GM18520 (cell line): ENCODE measurements around the gene COL8A1.

ENCODE experiments used
- ATAC-seq: cut with Tn5 transposase; IDR thresholded peaks from one replicate; pipeline ENCODE4 v1.9.1; 2021; ENCODE audit not compliant: unreplicated experiment

COL8A1 gene

GRCh38 chr3:99753268-99753975 is 115.0 kb downstream of the COL8A1 start:
- ATAC-seq: peak; percentile 83

- no peak for ATAC-seq
These were observed 117.4 kb downstream of the COL8A1 start for GRCh38 chr3:99755831-99756230.

- ATAC-seq: no peak
These were observed 119.6 kb downstream of the COL8A1 start for GRCh38 chr3:99757966-99758365.

DNA sequence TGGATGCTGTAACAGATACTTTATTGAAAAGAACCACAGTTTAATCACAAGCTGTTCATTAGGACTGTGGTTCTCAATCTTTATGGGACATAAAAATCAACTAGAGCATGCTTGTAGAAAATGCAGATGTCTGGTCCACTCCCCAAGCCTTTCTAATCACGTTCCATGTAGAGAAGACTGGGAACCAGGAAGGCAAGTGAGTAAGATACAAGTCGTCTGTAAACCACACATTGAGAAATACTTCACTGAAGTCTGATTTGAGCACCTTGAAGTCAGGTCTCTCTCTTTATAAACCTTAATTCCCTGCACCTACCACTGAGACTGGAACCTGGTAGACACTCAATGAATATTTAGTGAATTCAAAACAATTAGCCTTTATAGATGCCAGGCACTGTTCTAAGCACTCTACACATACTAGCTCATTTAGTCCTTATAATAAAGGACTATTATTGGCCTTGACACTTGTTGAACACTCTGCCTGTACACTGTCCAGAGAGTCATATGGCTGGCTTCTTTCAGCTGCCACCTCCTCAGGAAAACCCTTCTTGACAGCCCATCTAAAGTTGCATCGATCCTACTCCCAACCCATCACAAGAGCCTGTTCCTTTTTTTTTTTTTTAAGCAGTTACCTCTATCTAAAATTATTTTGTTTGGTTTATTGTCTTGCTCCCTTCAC is 120.2 kb downstream of the COL8A1 start:
- ATAC-seq: no peak

DNA sequence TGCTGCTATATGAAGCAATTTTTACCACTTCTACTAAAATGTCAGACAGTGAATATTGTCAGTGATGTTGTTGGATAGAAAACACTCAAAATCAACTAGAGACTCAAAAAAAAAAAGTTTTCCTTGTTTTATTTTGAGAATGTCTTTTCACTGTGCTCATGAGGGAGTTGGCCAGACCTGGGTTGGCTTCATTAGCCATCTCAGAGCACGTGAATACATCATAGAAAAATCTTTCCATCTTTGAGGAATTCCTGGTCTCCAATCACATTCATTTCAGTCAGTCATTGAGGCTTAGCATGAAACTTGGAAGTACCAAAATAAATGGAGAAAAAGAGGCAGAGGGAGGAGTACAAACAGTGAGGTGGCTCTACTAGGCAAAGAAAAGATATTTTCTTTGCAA is 121.6 kb downstream of the COL8A1 start:
- no peak for ATAC-seq

DNA sequence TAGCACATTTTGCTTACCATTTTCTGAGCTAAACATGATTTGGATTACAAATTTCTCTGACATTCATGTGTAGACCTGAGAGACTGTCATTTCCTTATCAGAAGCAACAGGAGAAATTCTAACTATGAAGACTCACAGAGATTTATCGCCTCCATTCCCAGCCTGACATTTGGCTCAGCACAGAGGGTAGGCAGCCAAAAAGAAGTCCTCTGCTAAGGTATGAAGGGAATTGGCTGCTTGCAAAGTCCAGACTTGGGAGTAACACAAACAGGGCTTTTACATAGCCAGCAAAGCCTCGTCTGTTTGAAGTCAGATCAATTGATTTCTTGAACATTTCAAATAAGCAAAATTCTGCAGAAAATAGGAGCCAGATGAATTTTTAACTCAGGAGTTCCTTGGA is 122.2 kb downstream of the COL8A1 start:
- ATAC-seq: no peak

DNA sequence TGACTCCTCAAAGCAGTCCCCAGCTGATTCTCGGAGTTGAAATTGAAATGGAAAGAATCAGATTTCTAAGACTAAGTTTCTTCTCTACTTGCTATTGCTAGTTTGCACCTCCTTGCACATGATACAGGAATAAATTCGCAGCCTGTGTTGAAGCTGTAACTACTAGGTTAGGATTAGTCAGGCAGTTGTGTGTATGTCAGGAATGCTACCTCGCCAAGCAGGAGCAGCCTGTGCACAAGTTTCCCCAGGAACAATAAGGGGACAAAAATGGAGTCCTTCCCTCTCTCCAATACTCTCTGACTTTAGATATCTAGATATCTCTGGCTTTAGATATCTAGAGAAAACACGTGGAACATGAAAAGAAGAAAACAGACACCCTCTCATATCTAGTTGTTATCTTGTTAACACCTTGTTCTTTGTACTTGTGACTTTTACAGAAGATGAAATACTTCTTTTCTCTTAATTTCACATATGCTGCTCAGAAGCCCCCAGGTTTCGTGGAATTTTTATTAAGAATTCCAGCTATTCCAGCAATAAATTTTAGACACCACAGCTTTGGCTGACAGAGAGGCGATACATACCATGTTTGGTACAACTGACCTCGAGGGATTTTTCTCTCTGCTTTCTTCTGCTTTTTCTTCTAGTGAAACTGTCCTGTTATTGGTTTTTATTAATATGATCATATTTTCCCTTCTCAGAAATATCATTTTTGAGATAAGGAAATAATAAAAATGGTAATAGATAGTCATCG is 123.2 kb downstream of the COL8A1 start:
- ATAC-seq: no peak

DNA sequence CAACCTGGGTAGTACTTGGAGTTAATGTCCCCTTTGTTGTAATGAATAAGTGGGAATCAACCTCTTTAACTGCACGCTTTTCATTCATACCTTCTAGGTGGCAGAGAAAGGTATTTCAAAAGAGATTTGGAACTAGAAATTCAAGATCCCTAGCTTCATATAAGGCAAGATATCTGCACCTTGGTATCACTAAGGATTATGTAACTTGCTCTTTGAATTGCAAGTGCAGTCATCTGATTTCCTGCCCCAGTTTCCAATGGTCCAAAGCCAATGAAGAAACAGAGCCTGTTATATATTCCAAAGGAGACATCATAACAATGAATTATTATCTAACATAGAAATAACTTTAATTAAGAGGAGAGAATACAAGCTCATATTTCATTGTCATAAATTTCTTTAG is 124.5 kb downstream of the COL8A1 start:
- no peak for ATAC-seq

GRCh38 chr3:99764377-99764776 is 126.0 kb downstream of the COL8A1 start:
- no peak for ATAC-seq

DNA sequence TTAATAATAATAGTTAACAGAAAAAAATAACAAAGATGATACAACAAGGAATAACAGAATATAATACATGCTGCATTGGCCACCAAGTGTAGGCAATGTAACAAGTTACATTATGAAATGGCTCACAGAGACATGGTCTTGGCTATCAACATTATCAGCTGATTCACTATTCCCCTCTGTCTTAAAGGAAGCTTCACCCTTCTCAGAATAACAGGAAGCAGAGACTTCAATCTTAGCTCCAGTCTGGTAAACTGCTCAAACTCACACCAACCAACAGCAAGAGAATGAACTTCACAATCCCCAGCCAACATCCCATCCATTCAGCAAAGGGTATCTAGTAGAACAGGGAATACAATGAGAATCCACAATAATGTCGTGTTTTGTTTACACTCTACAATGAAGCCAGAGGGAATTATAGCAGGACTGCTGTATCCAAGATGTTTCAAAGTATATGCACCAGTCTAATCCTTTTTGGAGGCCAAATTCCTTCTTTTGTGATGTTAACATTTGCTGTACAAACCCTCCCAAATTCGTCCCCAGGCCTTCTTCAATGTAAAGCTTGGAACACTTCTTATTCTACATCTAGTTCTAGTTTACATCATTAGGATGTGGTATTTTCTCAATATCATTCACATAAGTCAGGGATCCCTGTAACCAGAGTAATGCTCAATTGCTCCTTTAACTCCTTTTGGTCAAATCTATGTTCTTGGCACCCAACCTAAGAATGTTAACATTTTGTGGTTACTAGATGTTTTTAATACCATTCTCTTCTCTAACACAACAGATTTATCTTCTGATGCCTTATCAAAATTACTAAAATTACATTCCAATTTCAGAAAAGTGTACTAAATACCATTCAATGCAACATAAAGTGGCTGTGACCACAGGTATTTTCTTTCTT is 126.9 kb downstream of the COL8A1 start:
- no peak for ATAC-seq

GRCh38 chr3:99767291-99767690 is 128.9 kb downstream of the COL8A1 start:
- no peak for ATAC-seq

GRCh38 chr3:99768126-99768525 is 129.7 kb downstream of the COL8A1 start:
- no peak for ATAC-seq

GRCh38 chr3:99768808-99769501 is 130.6 kb downstream of the COL8A1 start:
- ATAC-seq: no peak

DNA sequence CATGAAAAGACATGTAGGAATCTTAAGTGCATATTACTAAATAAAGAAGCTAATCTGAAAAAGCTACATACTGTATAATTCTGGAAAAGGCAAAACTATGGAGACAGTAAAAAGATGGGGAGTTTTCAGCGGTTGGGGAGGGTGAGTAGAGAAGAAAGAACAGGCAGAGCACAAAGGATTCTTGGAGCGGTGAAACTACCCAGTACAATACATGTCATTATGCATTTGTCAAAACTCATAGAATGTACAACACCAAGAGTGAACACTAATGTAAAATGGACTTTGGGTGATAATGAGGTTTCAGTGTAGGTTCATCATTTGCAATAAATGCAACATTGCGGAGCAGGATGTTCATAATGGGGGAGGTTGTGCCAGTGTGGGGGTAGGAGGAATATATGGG is 133.8 kb downstream of the COL8A1 start:
- no peak for ATAC-seq

GRCh38 chr3:99772671-99773070 is 134.3 kb downstream of the COL8A1 start:
- ATAC-seq: no peak

- peak; percentile 97 for ATAC-seq
These were observed 136.1 kb downstream of the COL8A1 start for GRCh38 chr3:99774467-99774866.

DNA sequence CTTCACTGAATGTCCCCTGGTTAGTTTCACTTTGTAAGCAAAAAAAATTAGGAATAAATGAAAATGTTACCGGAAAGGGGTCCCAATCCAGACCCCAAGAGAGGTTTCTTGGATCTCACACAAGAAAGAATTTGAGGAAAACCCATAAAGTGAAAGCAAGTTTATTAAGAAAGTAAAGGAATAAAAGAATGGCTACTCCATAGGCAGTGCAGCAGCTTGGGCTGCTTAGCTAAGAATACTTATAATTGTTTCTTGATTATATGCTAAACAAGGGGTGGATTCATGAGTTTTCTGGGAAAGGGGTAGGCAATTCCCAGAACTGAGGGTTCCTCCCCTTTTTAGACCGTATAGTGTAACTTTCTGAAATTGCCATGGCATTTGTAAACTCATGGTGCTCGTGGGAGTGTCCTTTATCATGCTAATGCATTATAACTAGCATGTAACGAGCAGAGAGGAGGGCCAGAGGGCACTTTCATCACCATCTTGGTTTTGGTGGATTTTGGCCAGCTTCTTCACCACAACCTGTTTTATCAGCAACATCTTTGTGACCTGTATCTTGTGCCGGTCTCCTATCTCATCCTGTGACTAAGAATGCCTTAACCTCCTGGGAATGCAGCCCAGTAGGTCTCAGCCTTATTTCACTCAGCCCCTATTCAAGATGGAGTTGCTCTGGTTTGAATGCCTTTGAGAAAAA is 138.3 kb downstream of the COL8A1 start:
- no peak for ATAC-seq

DNA sequence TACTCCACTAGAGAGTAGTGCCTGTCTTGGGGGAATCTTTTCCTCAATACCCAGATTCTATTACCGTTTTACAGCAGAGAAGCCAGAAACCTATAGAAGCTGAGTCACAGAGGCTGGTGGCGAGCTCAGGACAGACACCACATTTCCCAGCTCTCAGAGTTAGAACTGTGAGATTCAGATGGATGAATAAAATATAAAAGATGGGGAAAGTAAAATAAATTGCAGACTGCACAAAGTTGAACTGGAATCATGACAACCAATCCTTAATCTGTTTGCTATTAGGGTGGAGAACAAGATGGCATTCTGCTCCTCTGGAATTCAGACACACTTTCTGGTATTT is 138.8 kb downstream of the COL8A1 start:
- ATAC-seq: no peak

DNA sequence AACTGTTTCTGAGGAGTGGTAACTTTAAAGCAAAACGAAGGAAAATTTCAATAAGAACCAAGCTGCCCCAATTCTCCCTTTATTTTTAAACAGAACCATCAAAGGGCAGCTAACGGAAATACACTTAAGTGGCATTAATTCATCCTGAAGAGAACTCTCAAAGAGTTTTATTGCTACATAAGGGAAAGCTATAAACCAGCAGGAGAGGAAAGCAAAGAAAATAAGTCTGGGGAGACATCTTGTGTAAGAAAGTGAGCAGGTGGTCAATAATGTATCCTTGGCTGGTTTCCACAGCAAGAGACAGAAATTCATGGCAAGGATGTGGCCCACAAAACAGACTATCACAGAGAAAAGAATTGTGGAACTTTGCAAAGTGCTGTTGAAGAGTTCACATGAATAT is 139.3 kb downstream of the COL8A1 start:
- ATAC-seq: no peak

DNA sequence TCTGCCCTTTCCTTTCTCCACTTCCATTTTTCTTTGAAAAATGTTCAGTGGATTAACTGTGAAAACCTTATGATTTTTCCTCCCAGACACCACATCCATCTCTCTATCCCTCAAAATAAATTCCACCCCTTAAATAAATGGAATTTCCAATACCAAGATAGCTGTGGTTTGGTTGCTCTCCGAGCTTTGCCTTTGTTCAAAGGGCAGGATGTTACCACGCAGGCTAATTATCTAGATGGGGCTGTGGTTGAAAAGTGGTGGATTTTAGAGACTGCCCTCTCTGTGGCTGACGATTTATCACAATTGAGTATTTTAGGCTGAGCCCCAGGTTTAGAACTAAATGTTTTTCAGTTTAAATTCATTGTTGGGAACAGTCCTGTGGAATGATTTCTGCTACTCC is 142.4 kb downstream of the COL8A1 start:
- ATAC-seq: no peak
